NCI-H510A treated with DMSO at 0.1 percent for 48 hours (cell line): ENCODE results near the gene POLE.

Experiments
- DNase-seq: peaks from one replicate; lab custom pipeline; 2025; lab: John Stamatoyannopoulos, UW

Gene POLE

DNA sequence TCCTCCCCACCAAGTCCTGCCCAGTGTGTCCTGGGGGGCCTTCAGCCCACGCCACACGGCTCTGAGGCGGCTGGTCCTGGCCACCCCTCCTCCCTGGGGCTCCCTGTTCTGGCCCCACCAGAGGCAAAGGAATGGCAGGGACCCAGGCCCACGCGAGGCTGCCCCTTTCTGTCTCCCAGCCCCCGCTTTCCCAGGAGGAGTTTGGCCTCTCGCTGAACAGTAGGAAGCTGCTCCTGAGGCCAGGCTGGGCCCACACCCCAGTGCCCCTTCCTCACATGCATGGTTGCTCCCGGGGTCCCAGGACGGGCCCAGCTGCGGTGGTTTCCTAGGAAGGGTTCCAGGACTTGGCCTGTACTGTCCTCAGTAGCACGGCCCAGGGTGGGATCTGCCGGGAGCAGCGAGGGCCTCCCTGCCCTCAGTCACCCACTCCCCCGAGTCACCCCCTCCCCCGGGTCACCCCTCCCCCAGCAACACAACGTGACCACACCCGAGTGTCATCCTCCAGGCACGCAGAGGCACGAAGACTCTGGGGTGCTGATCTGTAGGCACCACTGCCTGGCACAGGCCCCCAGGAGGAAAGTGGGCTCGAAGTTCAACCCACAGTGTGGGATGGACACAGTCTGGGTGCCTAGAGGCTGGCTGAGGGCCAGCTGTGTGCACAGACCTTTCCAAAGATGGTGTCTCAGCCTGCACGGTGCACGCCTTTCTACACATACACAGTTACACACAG lies 109.8 kb downstream of the POLE start:
- DNase-seq, result no peak

DNA sequence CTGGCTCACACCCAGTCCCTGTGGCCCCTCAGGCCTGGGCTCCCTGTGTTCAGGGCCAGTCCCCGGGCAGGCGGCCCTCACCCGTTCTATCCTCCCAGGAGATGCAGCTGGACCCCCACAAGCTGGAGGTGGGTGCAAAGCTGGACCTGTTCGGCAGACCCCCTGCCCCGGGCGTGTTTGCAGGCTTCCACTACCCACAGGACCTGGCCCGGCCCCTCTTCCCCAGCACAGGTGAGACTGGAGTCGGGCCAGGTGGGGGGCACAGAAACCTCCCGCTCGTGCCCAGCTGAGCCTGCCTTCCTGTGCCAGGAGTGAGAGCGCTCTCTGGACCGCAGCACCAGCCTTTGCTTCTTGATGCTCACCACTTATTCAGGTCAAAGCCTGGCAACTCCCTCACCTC lies 110.4 kb downstream of the POLE start:
- DNase-seq, result no peak

DNA sequence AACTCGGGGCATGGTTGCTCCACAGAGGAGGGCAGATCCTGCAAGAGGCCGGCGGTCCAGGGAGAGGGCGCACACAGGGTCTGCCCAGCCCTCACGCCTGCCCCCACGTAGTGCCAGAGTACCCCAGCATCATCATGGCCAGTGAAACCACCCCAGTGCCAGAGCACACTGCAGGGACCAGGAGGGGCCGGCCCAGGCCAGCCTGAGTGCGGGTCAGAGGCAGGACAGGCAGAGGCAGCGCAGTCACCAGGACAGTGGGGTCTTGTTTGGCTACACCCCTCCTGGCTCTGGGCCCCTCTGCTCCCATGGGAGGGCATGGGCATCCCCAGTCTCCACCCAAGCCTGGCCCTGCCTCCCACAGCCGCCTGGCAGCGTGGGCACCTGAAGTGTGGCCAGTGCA lies 111.5 kb downstream of the POLE start:
- no peak for DNase-seq

DNA sequence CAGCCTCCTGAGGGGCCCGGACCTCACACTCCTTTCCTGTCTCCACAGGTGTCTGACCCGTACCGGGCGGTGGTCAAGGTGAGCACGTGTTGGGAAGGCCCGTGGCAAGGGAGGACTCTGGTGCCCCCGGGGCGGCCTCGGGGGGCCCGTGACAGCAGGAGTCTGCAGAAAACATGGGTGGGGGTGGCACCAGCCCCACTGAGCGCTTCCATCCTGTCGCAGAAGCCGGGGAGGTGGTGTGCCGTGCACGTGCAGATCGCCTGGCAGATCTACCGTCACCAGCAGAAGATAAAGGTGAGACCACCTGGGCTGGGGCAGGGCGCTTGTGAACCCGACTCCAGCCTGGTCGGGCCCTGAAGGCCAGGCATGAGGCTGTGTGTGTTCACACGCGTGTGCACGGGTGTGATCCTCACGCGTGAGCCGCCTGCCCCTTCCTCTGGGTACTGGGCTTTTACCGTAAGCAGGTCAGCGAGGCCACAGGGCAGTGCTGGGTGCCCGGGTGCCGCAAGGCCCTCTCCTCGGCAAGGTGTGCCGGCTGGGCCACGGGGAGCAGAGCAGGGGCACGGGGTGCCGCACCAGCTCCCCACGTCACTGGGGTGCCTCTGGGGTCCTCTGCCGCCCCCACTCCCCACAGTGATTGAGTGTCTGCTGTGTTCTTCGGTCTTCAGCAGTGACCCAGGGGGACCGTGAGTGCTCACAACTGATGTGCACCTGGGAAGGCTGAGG lies 112.7 kb downstream of the POLE start:
- no peak for DNase-seq
